Endothelial cell (in vitro differentiated cells): ENCODE measurements around the gene PLPPR1. TPM values are rescaled to one million over a fixed set of nuclear protein-coding genes. Genes with fewer than 3 reads are reported as not detected.

Experiments
- DNase-seq: peaks from one replicate; pipeline ENCODE4 v3.0.0; 2021; ENCODE audit warnings: low spot score
- H3K27ac Mint-ChIP-seq: one replicate; pipeline ENCODE4 v1.8.0; 2021; ENCODE audit warnings: mixed read lengths, inconsistent platforms; ENCODE audit not compliant: unreplicated experiment
- H3K27me3 Mint-ChIP-seq: one replicate; pipeline ENCODE4 v1.8.0; 2021; ENCODE audit warnings: mild to moderate bottlenecking, moderate library complexity, mixed read lengths, inconsistent platforms; ENCODE audit not compliant: unreplicated experiment
- H3K36me3 Mint-ChIP-seq: one replicate; pipeline ENCODE4 v1.8.0; 2021; ENCODE audit warnings: mild to moderate bottlenecking, low read depth, mixed read lengths, inconsistent platforms; ENCODE audit not compliant: unreplicated experiment
- H3K4me1 Mint-ChIP-seq: one replicate; pipeline ENCODE4 v1.8.0; 2021; ENCODE audit warnings: mild to moderate bottlenecking, mixed read lengths, inconsistent platforms; ENCODE audit not compliant: unreplicated experiment
- H3K4me3 Mint-ChIP-seq: one replicate; pipeline ENCODE4 v1.8.0; 2021; ENCODE audit warnings: mild to moderate bottlenecking, mixed read lengths, inconsistent platforms; ENCODE audit not compliant: unreplicated experiment
- H3K9me3 Mint-ChIP-seq: one replicate; pipeline ENCODE4 v1.8.0; 2021; ENCODE audit warnings: mixed read lengths, inconsistent platforms; ENCODE audit not compliant: unreplicated experiment
- CTCF ChIP-seq: fragments of 200-600 bp; sonication (generic); IDR thresholded peaks from one replicate; pipeline ENCODE4 v1.5.0; 2021; ENCODE audit warnings: antibody characterized with exemption; ENCODE audit not compliant: unreplicated experiment
- total RNA-seq: library from RNA; stranded (reverse); fragmentation: NEBNext Ultra II Directional; extraction: Animal tissue kit (Norgen Biotek cat#: 25700); gene quantifications from one replicate; pipeline ENCODE4 v1.2.1, GENCODE V29; 2021; ENCODE audit not compliant: unreplicated experiment

Gene PLPPR1
- total RNA-seq, 1 donor from 2014 or later: 0.15 TPM

- no peak for DNase-seq
- H3K4me3 Mint-ChIP-seq: no peak overlapping the region
- H3K36me3 Mint-ChIP-seq: no peaks in the 10 kb centered on the region
- H3K4me1 Mint-ChIP-seq: no peaks in the 10 kb centered on the region
- no peak overlapping the region for H3K27ac Mint-ChIP-seq
- no peaks in the 10 kb centered on the region for H3K27me3 Mint-ChIP-seq
- TF ChIP-seq CTCF: no peak
- H3K9me3 Mint-ChIP-seq: no peaks in the 10 kb centered on the region
Observed at GRCh38 chr9:101068696-101069095, 40.2 kb downstream of the PLPPR1 start.

- Mint-ChIP-seq H3K4me1 (no peaks in the 10 kb centered on the region), H3K4me3 (no peak overlapping the region), H3K9me3 (no peaks in the 10 kb centered on the region), H3K27me3 (no peaks in the 10 kb centered on the region), H3K36me3 (no peaks in the 10 kb centered on the region), H3K27ac (no peak overlapping the region)
- DNase-seq: no peak
- TF ChIP-seq CTCF: no peak
Observed at GRCh38 chr9:101072259-101072658, 43.7 kb downstream of the PLPPR1 start.

- Mint-ChIP-seq H3K4me3 (no peak overlapping the region), H3K27me3 (peaks cover 2% of the 10 kb centered on the region), H3K9me3 (no peaks in the 10 kb centered on the region), H3K27ac (no peak overlapping the region), H3K4me1 (no peaks in the 10 kb centered on the region), H3K36me3 (no peaks in the 10 kb centered on the region)
- no peak for TF ChIP-seq CTCF
- DNase-seq: no peak
Observed at GRCh38 chr9:101073122-101073521, 44.6 kb downstream of the PLPPR1 start.

- no peak for DNase-seq
- H3K4me1 Mint-ChIP-seq: no peaks in the 10 kb centered on the region
- peaks cover 3% of the 10 kb centered on the region for H3K36me3 Mint-ChIP-seq
- H3K27me3 Mint-ChIP-seq: peaks cover 4% of the 10 kb centered on the region
- H3K27ac Mint-ChIP-seq: no peak overlapping the region
- no peak overlapping the region for H3K4me3 Mint-ChIP-seq
- TF ChIP-seq CTCF: no peak
- no peaks in the 10 kb centered on the region for H3K9me3 Mint-ChIP-seq
Observed at GRCh38 chr9:101081641-101082040, 53.1 kb downstream of the PLPPR1 start.

- H3K27ac Mint-ChIP-seq: no peak overlapping the region
Observed at GRCh38 chr9:101083448-101084202, 55.1 kb downstream of the PLPPR1 start.

More at GRCh38 chr9:101083448-101084202, 55.1 kb downstream of the PLPPR1 start:
- no peak for TF ChIP-seq CTCF
- peaks cover 2% of the 10 kb centered on the region for H3K36me3 Mint-ChIP-seq
- H3K27me3 Mint-ChIP-seq: peaks cover 2% of the 10 kb centered on the region
- DNase-seq: no peak
- H3K9me3 Mint-ChIP-seq: no peaks in the 10 kb centered on the region
- peaks cover 4% of the 10 kb centered on the region for H3K4me1 Mint-ChIP-seq
- no peak overlapping the region for H3K4me3 Mint-ChIP-seq
